NCI-H2227 (cell line): ENCODE measurements around the gene SPANXA2.
"Not testable (repeated sequence)": the region's sequence is repeated elsewhere in the genome, so short reads cannot be mapped to it uniquely, and the experiment has no call there.

Experiments
- DNase-seq: peaks from one replicate; lab custom pipeline; 2025; ENCODE audit not compliant: unreplicated experiment; lab: John Stamatoyannopoulos, UW

SPANXA2 gene

GRCh38 chrX:141589408-141589807, at the start of gene SPANXA2:
Gene SPANXA2, plus strand, starts transcription at chrX:141589708. Its CDS starts 60 bp downstream, at chrX:141589768.
- not testable (repeated sequence) for DNase-seq

GRCh38 chrX:141542551-141542950, 47.0 kb upstream of the SPANXA2 start:
- DNase-seq = not testable (repeated sequence)

- not testable (repeated sequence) for DNase-seq
These were observed 4.9 kb upstream of the SPANXA2 start, which contains the start of gene SPANXA1 for GRCh38 chrX:141584638-141585037. Gene SPANXA1, minus strand, starts transcription at chrX:141584738. Its CDS starts 60 bp downstream, at chrX:141584678.

GRCh38 chrX:141609111-141609510, 19.6 kb downstream of the SPANXA2 start:
- DNase-seq = no peak

- DNase-seq = no peak
These were observed 29.8 kb downstream of the SPANXA2 start for GRCh38 chrX:141619336-141619735.

- no peak for DNase-seq
These were observed 42.6 kb downstream of the SPANXA2 start for GRCh38 chrX:141632124-141632523.

GRCh38 chrX:141638550-141638949, 49.0 kb downstream of the SPANXA2 start:
- no peak for DNase-seq
